ENCODE measurements around the gene MYOM3.

GRCh38 chr1:24124980-24125379 is 13.0 kb upstream of the MYOM3 start:
- TF ChIP-seq CTCF (conservative IDR thresholded peaks at IDR 0.05; ENCODE audit: low read depth, low read length) (no peak), EZH2 (IDR thresholded peaks at IDR 0.05; ENCODE audit: borderline replicate concordance, low read depth, low read length, poor library complexity, severe bottlenecking) (no peak)

Measured in A673 (cell line).